LNCaP clone FGC (cell line): ENCODE results near the gene PCDH20.
"Not testable (repeated sequence)": the region's sequence is repeated elsewhere in the genome, so short reads cannot be mapped to it uniquely, and the experiment has no call there.

Source experiments
- DNase-seq: peaks from one replicate; pipeline ENCODE4 v3.0.0-alpha.2; 2011; ENCODE audit warnings: low read depth
- H3K4me3 ChIP-seq: 2 replicates; pipeline ENCODE4 v1.5.1; 2011; ENCODE audit warnings: mild to moderate bottlenecking, low read depth, low read length, control low read depth
- TF ChIP-seq, protein P1 (sequence below): IDR thresholded peaks from 2 replicates; pipeline ENCODE4 v1.5.1; 2012; ENCODE audit warnings: mild to moderate bottlenecking; ENCODE audit not compliant: control insufficient read depth, insufficient read depth; ENCODE audit errors: extremely low read depth

The PCDH20 gene

DNA sequence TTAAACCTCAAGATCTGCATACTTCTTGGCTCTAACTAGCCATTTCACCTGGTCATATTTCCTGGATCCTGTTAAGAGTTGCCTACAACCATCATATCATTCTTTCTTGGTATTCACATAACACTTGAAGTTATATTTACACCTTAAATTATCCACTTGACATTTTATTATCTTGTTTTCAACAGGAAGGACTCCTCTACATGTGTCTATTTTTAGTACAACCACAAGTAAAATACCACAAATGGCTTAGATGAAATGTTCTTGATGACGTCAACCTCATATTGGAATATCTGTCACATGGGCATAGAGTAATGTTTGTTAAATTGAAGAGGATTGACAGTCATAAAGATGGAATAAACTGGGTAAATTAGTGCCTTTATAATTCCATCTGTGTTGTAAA is 9.4 kb downstream of the PCDH20 start:
- TF ChIP-seq, protein P1, sequence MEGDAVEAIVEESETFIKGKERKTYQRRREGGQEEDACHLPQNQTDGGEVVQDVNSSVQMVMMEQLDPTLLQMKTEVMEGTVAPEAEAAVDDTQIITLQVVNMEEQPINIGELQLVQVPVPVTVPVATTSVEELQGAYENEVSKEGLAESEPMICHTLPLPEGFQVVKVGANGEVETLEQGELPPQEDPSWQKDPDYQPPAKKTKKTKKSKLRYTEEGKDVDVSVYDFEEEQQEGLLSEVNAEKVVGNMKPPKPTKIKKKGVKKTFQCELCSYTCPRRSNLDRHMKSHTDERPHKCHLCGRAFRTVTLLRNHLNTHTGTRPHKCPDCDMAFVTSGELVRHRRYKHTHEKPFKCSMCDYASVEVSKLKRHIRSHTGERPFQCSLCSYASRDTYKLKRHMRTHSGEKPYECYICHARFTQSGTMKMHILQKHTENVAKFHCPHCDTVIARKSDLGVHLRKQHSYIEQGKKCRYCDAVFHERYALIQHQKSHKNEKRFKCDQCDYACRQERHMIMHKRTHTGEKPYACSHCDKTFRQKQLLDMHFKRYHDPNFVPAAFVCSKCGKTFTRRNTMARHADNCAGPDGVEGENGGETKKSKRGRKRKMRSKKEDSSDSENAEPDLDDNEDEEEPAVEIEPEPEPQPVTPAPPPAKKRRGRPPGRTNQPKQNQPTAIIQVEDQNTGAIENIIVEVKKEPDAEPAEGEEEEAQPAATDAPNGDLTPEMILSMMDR, result no peak
- H3K4me3 ChIP-seq, result no peak overlapping the region
- no peak for DNase-seq

- H3K4me3 ChIP-seq, result no peak overlapping the region
- TF ChIP-seq, protein P1, result no peak
- DNase-seq, result no peak
These were observed 19.5 kb downstream of the PCDH20 start for GRCh38 chr13:61396121-61396520.

- DNase-seq, result no peak
- no peak overlapping the region for H3K4me3 ChIP-seq
- TF ChIP-seq, protein P1, result no peak
These were observed 24.2 kb downstream of the PCDH20 start for GRCh38 chr13:61391426-61391825.

DNA sequence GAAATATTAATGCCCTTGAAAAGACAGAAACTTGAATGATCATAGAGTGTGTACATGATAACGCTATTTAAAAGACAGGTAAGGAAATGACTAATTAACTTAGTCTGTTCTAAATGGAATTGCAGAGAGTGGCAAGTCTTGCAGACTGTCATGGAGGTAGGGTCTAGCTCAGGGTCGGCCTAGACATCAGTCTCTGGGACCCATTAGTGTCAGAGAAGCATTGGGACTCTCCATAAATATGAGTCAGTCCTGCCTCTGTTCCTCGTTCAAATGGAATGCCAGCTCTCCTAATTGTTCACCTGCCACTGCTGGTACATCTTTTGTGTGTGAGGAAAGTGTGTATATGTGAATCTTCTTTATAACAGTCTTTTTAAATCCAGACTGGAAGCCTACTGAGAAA is 28.0 kb downstream of the PCDH20 start:
- TF ChIP-seq, protein P1, result no peak
- no peak overlapping the region for H3K4me3 ChIP-seq
- no peak for DNase-seq

GRCh38 chr13:61383111-61383510 is 32.5 kb downstream of the PCDH20 start:
- TF ChIP-seq, protein P1, result no peak
- H3K4me3 ChIP-seq, result no peak overlapping the region
- no peak for DNase-seq

DNA sequence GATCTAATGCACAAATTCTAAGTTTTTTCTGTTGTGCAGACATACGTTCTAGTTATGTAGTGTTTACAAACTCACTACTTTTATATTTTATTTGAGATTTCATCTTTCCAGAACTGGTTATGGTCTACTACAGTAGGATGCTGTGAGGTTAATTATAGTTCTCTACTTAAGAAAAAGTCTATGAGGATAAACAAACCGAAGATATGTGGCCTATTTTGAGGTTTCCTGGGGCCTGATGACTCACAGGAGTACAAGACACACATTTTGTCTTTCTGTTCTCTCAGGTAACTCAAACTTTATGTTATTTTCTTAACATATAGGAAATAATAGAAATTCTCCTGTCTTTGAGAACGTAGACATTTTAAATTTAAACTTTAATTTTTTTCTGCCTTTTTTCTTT is 45.1 kb downstream of the PCDH20 start:
- no peak overlapping the region for H3K4me3 ChIP-seq
- TF ChIP-seq, protein P1, result no peak
- DNase-seq, result no peak

DNA sequence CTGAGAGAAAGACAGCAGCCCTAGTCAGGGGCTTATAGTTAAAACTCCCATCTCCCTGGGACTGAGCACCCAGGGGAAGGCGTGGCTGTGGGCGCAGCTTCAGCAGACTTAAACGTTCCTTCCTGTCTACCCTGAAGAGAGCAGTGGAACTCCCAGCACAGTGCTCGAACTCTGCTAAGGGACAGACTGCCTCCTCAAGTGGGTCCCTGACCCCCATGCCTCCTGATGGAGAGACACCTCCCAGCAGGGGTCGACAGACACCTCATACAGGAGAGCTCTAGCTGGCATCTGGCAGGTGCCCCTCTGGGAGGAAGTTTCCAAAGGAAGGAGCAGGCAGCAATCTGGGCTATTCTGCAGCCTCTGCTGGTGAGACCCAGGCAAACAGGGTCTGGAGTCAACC is 51.0 kb downstream of the PCDH20 start:
- not testable (repeated sequence) for H3K4me3 ChIP-seq, DNase-seq
